AG04450 (cell line): ENCODE results near the gene HNRNPD. TPM values are rescaled to one million over a fixed set of nuclear protein-coding genes. Genes with fewer than 3 reads are reported as not detected.
"Not testable (repeated sequence)": the region's sequence is repeated elsewhere in the genome, so short reads cannot be mapped to it uniquely, and the experiment has no call there.

Experiments
- CTCF ChIA-PET: fragments of 300-600, 350-600 bp; formaldehyde crosslinking; extraction: SDS; loops from one replicate; lab custom pipeline; 2022; ENCODE audit warnings: antibody characterized with exemption, inconsistent platforms; lab: Charles Lee
- POLR2A ChIA-PET: fragments of 350-600 bp; formaldehyde crosslinking; extraction: SDS; loops from one replicate; lab custom pipeline; 2021; ENCODE audit warnings: antibody characterized with exemption, inconsistent platforms; lab: Yijun Ruan, JAX
- DNase-seq: peaks from one replicate; pipeline ENCODE4 v3.0.0-alpha.2; 2011; ENCODE audit warnings: low read depth, low spot score
- H3K27ac ChIP-seq: one replicate; pipeline ENCODE4 v1.5.1; 2012; ENCODE audit warnings: low read depth, low read length, control low read depth
- H3K27me3 ChIP-seq: one replicate; pipeline ENCODE4 v1.6.0; 2012; ENCODE audit warnings: low read length; ENCODE audit not compliant: control insufficient read depth, insufficient read depth
- H3K4me3 ChIP-seq: 2 replicates; pipeline ENCODE4 v1.5.1; 2011; ENCODE audit warnings: mild to moderate bottlenecking, low read depth, low read length, control low read depth
- H3K9me3 ChIP-seq: 2 replicates; pipeline ENCODE4 v1.5.1; 2012; ENCODE audit warnings: low read length; ENCODE audit not compliant: control insufficient read depth, insufficient read depth
- CTCF ChIP-seq: IDR thresholded peaks from 2 replicates; pipeline ENCODE4 v1.5.1; 2011; ENCODE audit warnings: low read depth, low read length, control low read depth, inconsistent platforms
- polyA plus RNA-seq: library from polyadenylated mRNA; depleted of rRNA; stranded (reverse); fragments of >200 nt; gene quantifications from 2 replicates; pipeline ENCODE4 v1.2.3, GENCODE V29; 2011

HNRNPD gene
- polyA plus RNA-seq, 1 experiment: 93.8 TPM

GRCh38 chr4:82398263-82398662 is 24.5 kb upstream of the HNRNPD start:
- Histone ChIP-seq H3K27me3 (no peaks in the 10 kb centered on the region), H3K9me3 (no peaks in the 10 kb centered on the region), H3K4me3 (no peak overlapping the region), H3K27ac (no peak overlapping the region)
- no peak for TF ChIP-seq CTCF
- no peak for DNase-seq
- POLR2A ChIA-PET: no interaction called here
- CTCF ChIA-PET: no interaction called here

GRCh38 chr4:82397527-82397926 is 23.7 kb upstream of the HNRNPD start:
- ChIA-PET POLR2A (no interaction called here), CTCF (no interaction called here)
- no peaks in the 10 kb centered on the region for H3K27me3 ChIP-seq
- H3K4me3 ChIP-seq: no peak overlapping the region
- no peaks in the 10 kb centered on the region for H3K9me3 ChIP-seq
- no peak for TF ChIP-seq CTCF
- no peak overlapping the region for H3K27ac ChIP-seq
- no peak for DNase-seq

GRCh38 chr4:82394896-82395295 is 21.1 kb upstream of the HNRNPD start:
- no peak overlapping the region for H3K27ac ChIP-seq
- ChIA-PET CTCF (interaction anchor here (0.8 kb wide), 1 partner anchor 34 kb away, joined by 3 read pairs; no protein-coding TSS in a partner anchor), POLR2A (interaction anchor here (0.5 to 1.1 kb wide), 2 partner anchors 20 to 34 kb away, joined by 3 to 4 read pairs; no protein-coding TSS in a partner anchor)
- H3K27me3 ChIP-seq: no peaks in the 10 kb centered on the region
- no peak for TF ChIP-seq CTCF
- no peak overlapping the region for H3K4me3 ChIP-seq
- no peak for DNase-seq
- H3K9me3 ChIP-seq: no peaks in the 10 kb centered on the region

GRCh38 chr4:82390061-82390460 is 16.3 kb upstream of the HNRNPD start:
- H3K4me3 ChIP-seq, DNase-seq, H3K9me3 ChIP-seq, H3K27ac ChIP-seq, POLR2A ChIA-PET, H3K27me3 ChIP-seq: not testable (repeated sequence)
- CTCF ChIA-PET: interaction anchor here (0.6 to 0.8 kb wide), 2 partner anchors 30 to 73 kb away, joined by 3 to 4 read pairs; no protein-coding TSS in a partner anchor

- H3K4me3 ChIP-seq: no peak overlapping the region
- no peaks in the 10 kb centered on the region for H3K27me3 ChIP-seq
- no peak overlapping the region for H3K27ac ChIP-seq
- TF ChIP-seq CTCF: no peak
- POLR2A ChIA-PET: interaction anchor here (0.6 kb wide), 1 partner anchor 41 kb away, joined by 3 read pairs; no protein-coding TSS in a partner anchor
- no peak for DNase-seq
- no peaks in the 10 kb centered on the region; the same call in 1 of the 2 replicates for H3K9me3 ChIP-seq
- CTCF ChIA-PET: no interaction called here
These were observed 14.6 kb upstream of the HNRNPD start for GRCh38 chr4:82388405-82388804.

- POLR2A ChIA-PET, H3K9me3 ChIP-seq, H3K27ac ChIP-seq, H3K27me3 ChIP-seq, H3K4me3 ChIP-seq, DNase-seq: not testable (repeated sequence)
- CTCF ChIA-PET: interaction anchor here (2.9 kb wide), 1 partner anchor 43 kb away, joined by 12 read pairs; the partner anchor contains the start of gene HNRNPDL
These were observed 12.5 kb upstream of the HNRNPD start for GRCh38 chr4:82386312-82386711.
